ENCODE measurements around the gene PLA2G7. TPM values are rescaled to one million over a fixed set of nuclear protein-coding genes. Genes with fewer than 3 reads are reported as not detected.

Gene PLA2G7
- total and polyA plus RNA-seq, 10 donors: 8.9 to 47.9 (median 22.0) TPM

GRCh38 chr6:46733341-46733801 lies 1.8 kb downstream of the PLA2G7 start:
- intact Hi-C loops (cut with DNase I; ENCODE audit: low total_unique reads): no loop called here

DNA sequence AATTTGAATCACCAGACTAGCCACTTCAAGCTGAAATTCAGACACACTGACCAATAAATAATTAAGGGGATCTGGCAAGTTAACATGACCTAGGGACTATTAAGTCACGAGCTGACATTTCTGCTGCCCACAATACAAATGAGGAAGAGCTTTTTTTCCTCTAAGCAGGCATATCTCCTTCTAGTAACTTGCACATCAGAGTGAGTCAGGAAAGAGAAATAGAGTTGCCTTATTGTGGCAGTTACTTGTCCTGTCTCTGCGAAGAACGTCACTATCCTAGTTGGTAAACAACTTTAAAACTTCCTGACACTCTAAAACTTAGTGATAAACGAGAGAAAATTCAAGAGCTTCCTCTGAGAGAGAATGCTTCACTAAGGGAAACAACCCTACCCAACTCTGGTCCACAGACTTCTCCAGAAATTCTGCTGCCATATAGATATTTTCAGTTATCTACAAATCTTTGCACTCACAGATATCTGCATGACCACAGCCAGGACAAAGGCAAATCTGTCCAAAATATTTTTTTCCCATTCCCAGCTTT lies 4.2 kb downstream of the PLA2G7 start:
- H3K4me1 ChIP-seq: peaks cover 0 to 15% (median 11%) of the 10 kb centered on the region in 6 donors
- DNase-seq: no peak
- no peak overlapping the region for H3K4me3 ChIP-seq
- no peaks in the 10 kb centered on the region for H3K9me3 ChIP-seq
- 12 to 42% (median 25%) methylated on average over 4 of the region's 4 CpGs for WGBS, 5 donors
- H3K36me3 ChIP-seq: no peaks in the 10 kb centered on the region
- peaks cover 0 to 40% (median 17%) of the 10 kb centered on the region in 7 donors for H3K27me3 ChIP-seq (replicated peaks in 1 of 7)
- intact Hi-C loops (cut with DNase I; ENCODE audit: low total_unique reads): no loop called here
- TF ChIP-seq POLR2AphosphoS5 (IDR thresholded peaks at IDR 0.05) (peak in 1 of 3 donors; percentile 36), POLR2A (IDR thresholded peaks at IDR 0.05) (peak in 1 of 3 donors; percentile 21), CTCF (IDR thresholded peaks at IDR 0.05 in 8 of 11, conservative IDR thresholded peaks at IDR 0.05 in 3 of 11) (no peak)
- H3K27ac ChIP-seq: peak overlapping the region in 4 of 8 donors; percentile 51 to 81 (median 74)

More at GRCh38 chr6:46733341-46733801, 1.8 kb downstream of the PLA2G7 start:
- no peak for DNase-seq
- Histone ChIP-seq H3K9me3 (no peaks in the 10 kb centered on the region), H3K27ac (peak overlapping the region in 5 of 8 donors; percentile 3 to 81 (median 76)), H3K4me3 (peak overlapping the region in 2 of 8 donors; percentile 53 to 65), H3K36me3 (no peaks in the 10 kb centered on the region), H3K27me3 (replicated peaks in 1 of 7) (peaks cover 0 to 64% (median 30%) of the 10 kb centered on the region in 7 donors), H3K4me1 (peaks cover 0 to 15% (median 11%) of the 10 kb centered on the region in 6 donors)
- no peak for TF ChIP-seq CTCF (IDR thresholded peaks at IDR 0.05 in 8 of 11, conservative IDR thresholded peaks at IDR 0.05 in 3 of 11)
- peak in 1 of 3 donors; percentile 31 for TF ChIP-seq POLR2AphosphoS5 (IDR thresholded peaks at IDR 0.05)
- WGBS, 5 donors: 71 to 98% (median 90%) methylated on average over 2 of the region's 2 CpGs

GRCh38 chr6:46729787-46730326 lies 5.3 kb downstream of the PLA2G7 start:
- H3K4me3 ChIP-seq: no peak overlapping the region
- H3K9me3 ChIP-seq: no peaks in the 10 kb centered on the region
- TF ChIP-seq POLR2AphosphoS5 (IDR thresholded peaks at IDR 0.05) (no peak), CTCF (IDR thresholded peaks at IDR 0.05 in 8 of 11, conservative IDR thresholded peaks at IDR 0.05 in 3 of 11) (no peak), POLR2A (IDR thresholded peaks at IDR 0.05) (no peak)
- peaks cover 0 to 33% (median 9%) of the 10 kb centered on the region in 7 donors for H3K27me3 ChIP-seq (replicated peaks in 1 of 7)
- intact Hi-C loops (cut with DNase I; ENCODE audit: low total_unique reads): no loop called here
- peak overlapping the region in 1 of 8 donors; percentile 81 for H3K27ac ChIP-seq
- H3K36me3 ChIP-seq: no peaks in the 10 kb centered on the region
- no peak for DNase-seq
- 49 to 83% (median 75%) methylated on average over 1 of the region's 1 CpG for WGBS, 5 donors
- peaks cover 0 to 5% (median 3%) of the 10 kb centered on the region in 6 donors for H3K4me1 ChIP-seq

DNA sequence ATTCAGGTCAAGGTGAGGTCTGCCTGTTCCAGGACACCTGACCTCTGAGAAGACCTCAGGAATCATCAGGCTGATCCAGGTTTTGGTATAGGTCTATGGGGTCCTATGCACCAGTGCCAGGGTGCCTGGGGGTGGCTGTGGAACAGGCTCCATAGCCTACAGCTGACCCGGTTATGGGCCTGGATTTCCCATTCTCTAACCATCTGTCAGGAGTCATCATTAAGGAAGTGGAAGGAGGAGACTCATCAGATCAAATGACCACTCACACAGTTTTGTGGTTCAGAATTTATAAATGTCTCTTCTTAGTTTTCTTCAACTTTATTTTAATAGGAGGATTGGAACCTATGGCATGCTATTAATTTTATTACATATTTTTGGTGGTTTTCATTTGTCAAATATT lies 14.8 kb downstream of the PLA2G7 start:
- no peak for DNase-seq
- no peaks in the 10 kb centered on the region for H3K36me3 ChIP-seq
- no peaks in the 10 kb centered on the region for H3K4me1 ChIP-seq
- WGBS, 5 donors: 79 to 92% (median 88%) methylated on average over 1 of the region's 1 CpG
- H3K27me3 ChIP-seq (replicated peaks in 1 of 7): peaks cover 0 to 10% (median 0%) of the 10 kb centered on the region in 7 donors
- intact Hi-C loops (cut with DNase I; ENCODE audit: low total_unique reads): no loop called here
- H3K4me3 ChIP-seq: no peak overlapping the region
- H3K9me3 ChIP-seq: no peaks in the 10 kb centered on the region
- H3K27ac ChIP-seq: no peak overlapping the region
- TF ChIP-seq CTCF (IDR thresholded peaks at IDR 0.05 in 8 of 11, conservative IDR thresholded peaks at IDR 0.05 in 3 of 11) (no peak), POLR2AphosphoS5 (IDR thresholded peaks at IDR 0.05) (no peak), POLR2A (IDR thresholded peaks at IDR 0.05) (no peak)
